Mesendoderm (in vitro differentiated cells): Measurements from ENCODE around the gene PRR15L.
"Not testable (repeated sequence)": the region's sequence is repeated elsewhere in the genome, so short reads cannot be mapped to it uniquely, and the experiment has no call there.

Experiments
- DNase-seq: peaks from one replicate; pipeline ENCODE4 v3.0.0; 2013
- H2AK5ac ChIP-seq: 2 replicates; pipeline ENCODE4 v1.6.1; 2013; ENCODE audit warnings: low read length, inconsistent platforms
- H2BK120ac ChIP-seq: 2 replicates; pipeline ENCODE4 v1.6.1; 2013; ENCODE audit warnings: low read depth, mild to moderate bottlenecking, low read length, moderate library complexity, mixed read lengths
- H2BK15ac ChIP-seq: replicated peaks from 2 replicates; pipeline ENCODE4 v1.6.1; 2013; ENCODE audit warnings: low read depth, mild to moderate bottlenecking, moderate library complexity
- H2BK5ac ChIP-seq: 2 replicates; pipeline ENCODE4 v1.6.1; 2013; ENCODE audit warnings: low read length, inconsistent platforms
- H3K18ac ChIP-seq: 2 replicates; pipeline ENCODE4 v1.6.1; 2013; ENCODE audit warnings: mild to moderate bottlenecking, low read length, mixed read lengths
- H3K23ac ChIP-seq: one replicate; pipeline ENCODE4 v1.6.1; 2013; ENCODE audit warnings: low read length
- H3K27ac ChIP-seq: 2 replicates; pipeline ENCODE4 v1.5.1; 2013; ENCODE audit warnings: low read depth, mild to moderate bottlenecking, inconsistent platforms, low read length, moderate library complexity
- H3K27me3 ChIP-seq: 2 replicates; pipeline ENCODE4 v1.6.1; 2013; ENCODE audit warnings: low read length, control low read depth, mild to moderate bottlenecking, inconsistent platforms; ENCODE audit not compliant: insufficient read depth, poor library complexity
- H3K36me3 ChIP-seq: 2 replicates; pipeline ENCODE4 v1.6.1; 2013; ENCODE audit warnings: low read length, inconsistent platforms; ENCODE audit not compliant: control insufficient read depth, insufficient read depth
- H3K4ac ChIP-seq: one replicate; pipeline ENCODE4 v1.6.1; 2013; ENCODE audit warnings: low read depth, mild to moderate bottlenecking, low read length, moderate library complexity
- H3K4me1 ChIP-seq: 2 replicates; pipeline ENCODE4 v1.6.1; 2013; ENCODE audit warnings: low read depth, low read length, inconsistent platforms; ENCODE audit not compliant: control insufficient read depth
- H3K4me2 ChIP-seq: 2 replicates; pipeline ENCODE4 v1.6.1; 2013; ENCODE audit warnings: low read length
- H3K4me3 ChIP-seq: 2 replicates; pipeline ENCODE4 v1.5.1; 2013; ENCODE audit warnings: mild to moderate bottlenecking, low read length
- H3K56ac ChIP-seq: one replicate; pipeline ENCODE4 v1.6.1; 2013; ENCODE audit warnings: low read length
- H3K79me1 ChIP-seq: 2 replicates; pipeline ENCODE4 v1.6.1; 2013; ENCODE audit warnings: low read length, inconsistent platforms
- H3K79me2 ChIP-seq: 2 replicates; pipeline ENCODE4 v1.6.1; 2013; ENCODE audit warnings: mild to moderate bottlenecking, low read length; ENCODE audit not compliant: control insufficient read depth, insufficient read depth
- H3K9ac ChIP-seq: 2 replicates; pipeline ENCODE4 v1.6.1; 2013; ENCODE audit warnings: low read length, inconsistent platforms
- H4K5ac ChIP-seq: one replicate; pipeline ENCODE4 v1.6.1; 2013; ENCODE audit warnings: low read length
- H4K8ac ChIP-seq: one replicate; pipeline ENCODE4 v1.6.1; 2013; ENCODE audit warnings: low read depth, mild to moderate bottlenecking, control low read depth, low read length, moderate library complexity
- WGBS: extraction: QIAGEN DNeasy Blood & Tissue Kit; methylation state at CpG from one replicate; pipeline ENCODE4 v1.1.7; 2013; ENCODE audit warnings: low lambda C conversion rate, missing lambda C conversion rate; ENCODE audit not compliant: insufficient coverage; ENCODE audit errors: extremely low coverage; 5-methylcytosine and 5-hydroxymethylcytosine counted together

The PRR15L gene

GRCh38 chr17:47927821-47928400 is 29.8 kb downstream of the PRR15L start:
- H3K4me3 ChIP-seq = no peak overlapping the region
- H3K27me3 ChIP-seq = no peaks in the 10 kb centered on the region
- H3K18ac ChIP-seq = no peak overlapping the region
- H2BK120ac ChIP-seq = no peak overlapping the region
- H2BK5ac ChIP-seq = no peak overlapping the region
- no peak for DNase-seq
- H3K79me1 ChIP-seq = no peaks in the 10 kb centered on the region
- no peak overlapping the region for H4K5ac ChIP-seq
- no peak overlapping the region for H4K8ac ChIP-seq
- no peaks in the 10 kb centered on the region for H3K79me2 ChIP-seq
- peaks cover 3% of the 10 kb centered on the region for H3K36me3 ChIP-seq
- no peak overlapping the region for H3K9ac ChIP-seq
- no peak overlapping the region for H2AK5ac ChIP-seq
- no peak overlapping the region for H3K4me2 ChIP-seq
- no peak overlapping the region for H3K27ac ChIP-seq
- WGBS = no CpG with 5 or more reads among the region's 20 CpGs
- H3K4me1 ChIP-seq = no peaks in the 10 kb centered on the region
- no peak overlapping the region for H2BK15ac ChIP-seq
- H3K56ac ChIP-seq = no peak overlapping the region
- no peak overlapping the region for H3K4ac ChIP-seq
- no peak overlapping the region for H3K23ac ChIP-seq

DNA sequence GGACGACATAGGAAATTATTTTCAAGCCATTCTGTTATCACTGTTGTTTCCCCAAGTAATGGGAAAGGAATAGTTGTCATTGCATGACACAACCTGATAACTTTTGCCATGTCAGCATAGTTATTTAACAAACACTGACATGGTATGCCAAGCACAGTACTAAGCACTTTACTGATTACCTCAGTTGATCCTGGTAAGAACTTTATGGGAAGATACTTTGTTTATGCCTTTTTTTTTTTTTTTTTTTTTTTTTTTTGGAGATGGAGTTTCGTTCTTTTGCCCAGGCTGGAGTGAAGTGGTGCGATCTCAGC is 32.0 kb downstream of the PRR15L start:
- Histone ChIP-seq H3K4me2 (no peak overlapping the region), H3K4me3 (no peak overlapping the region), H3K79me1 (no peaks in the 10 kb centered on the region), H3K4me1 (no peaks in the 10 kb centered on the region), H3K36me3 (peaks cover 3% of the 10 kb centered on the region), H2BK5ac (no peak overlapping the region), H3K27ac (no peak overlapping the region), H3K79me2 (no peaks in the 10 kb centered on the region), H2BK15ac (no peak overlapping the region), H3K56ac (no peak overlapping the region), H2BK120ac (no peak overlapping the region), H3K23ac (no peak overlapping the region), H4K8ac (no peak overlapping the region), H3K9ac (no peak overlapping the region), H4K5ac (no peak overlapping the region), H3K18ac (no peak overlapping the region), H2AK5ac (no peak overlapping the region), H3K27me3 (no peaks in the 10 kb centered on the region), H3K4ac (no peak overlapping the region)
- DNase-seq = no peak
- WGBS = no CpG with 5 or more reads among the region's 3 CpGs

- DNase-seq = no peak
- H3K4me1 ChIP-seq = no peaks in the 10 kb centered on the region
- no peak overlapping the region for H2BK15ac ChIP-seq
These were observed 32.7 kb downstream of the PRR15L start for GRCh38 chr17:47924785-47925677.

GRCh38 chr17:47919889-47920288 is 37.8 kb downstream of the PRR15L start:
- not testable (repeated sequence) for H3K9ac ChIP-seq, H3K56ac ChIP-seq, H3K27ac ChIP-seq, H4K8ac ChIP-seq, H3K4me3 ChIP-seq, DNase-seq, H3K4me2 ChIP-seq, H2BK15ac ChIP-seq, H3K4ac ChIP-seq, H2AK5ac ChIP-seq, H4K5ac ChIP-seq, H3K23ac ChIP-seq, H3K79me1 ChIP-seq, H3K18ac ChIP-seq, H3K79me2 ChIP-seq, H3K36me3 ChIP-seq, H3K4me1 ChIP-seq, H3K27me3 ChIP-seq, H2BK120ac ChIP-seq, H2BK5ac ChIP-seq
- no CpG with 5 or more reads among the region's 14 CpGs for WGBS

More at GRCh38 chr17:47924785-47925677, 32.7 kb downstream of the PRR15L start:
- Histone ChIP-seq H3K4me3 (no peak overlapping the region), H2BK5ac (no peak overlapping the region), H3K4me2 (no peak overlapping the region), H3K56ac (no peak overlapping the region), H4K5ac (no peak overlapping the region), H3K79me2 (no peaks in the 10 kb centered on the region), H3K27me3 (no peaks in the 10 kb centered on the region), H3K36me3 (peaks cover 3% of the 10 kb centered on the region), H3K9ac (no peak overlapping the region), H2BK120ac (no peak overlapping the region), H2AK5ac (no peak overlapping the region), H3K18ac (no peak overlapping the region), H3K27ac (no peak overlapping the region), H3K4ac (no peak overlapping the region), H4K8ac (no peak overlapping the region), H3K23ac (no peak overlapping the region), H3K79me1 (no peaks in the 10 kb centered on the region)
- no CpG with 5 or more reads among the region's 23 CpGs for WGBS

DNA sequence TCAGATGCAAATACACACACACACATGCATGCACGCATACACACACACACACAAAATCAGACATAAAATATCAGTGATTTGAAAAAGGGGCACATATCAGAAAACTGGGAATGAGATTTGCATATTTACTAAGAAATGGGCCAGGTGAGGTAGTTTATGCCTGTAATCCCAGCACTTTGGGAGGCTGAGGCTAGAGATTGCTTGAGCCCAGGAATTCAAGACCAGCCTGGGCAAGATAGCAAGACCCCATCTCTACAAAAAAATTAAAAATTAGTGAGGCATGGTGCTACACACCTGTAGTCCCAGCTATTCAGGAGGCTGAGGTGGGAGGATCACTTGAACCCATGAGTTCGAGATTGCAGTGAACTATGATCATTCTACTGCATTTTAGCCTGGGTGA is 38.7 kb downstream of the PRR15L start:
- no peak overlapping the region for H3K18ac ChIP-seq
- H3K23ac ChIP-seq = no peak overlapping the region
- H3K36me3 ChIP-seq = no peaks in the 10 kb centered on the region
- no peak overlapping the region for H3K9ac ChIP-seq
- no peak overlapping the region for H3K56ac ChIP-seq
- no peak overlapping the region for H4K5ac ChIP-seq
- WGBS = no CpG with 5 or more reads among the region's 2 CpGs
- no peak overlapping the region for H3K4me3 ChIP-seq
- H3K79me2 ChIP-seq = no peaks in the 10 kb centered on the region
- no peaks in the 10 kb centered on the region for H3K4me1 ChIP-seq
- no peak overlapping the region for H3K4me2 ChIP-seq
- no peaks in the 10 kb centered on the region for H3K27me3 ChIP-seq
- H3K4ac ChIP-seq = no peak overlapping the region
- no peak overlapping the region for H2BK15ac ChIP-seq
- no peak overlapping the region for H3K27ac ChIP-seq
- no peak overlapping the region for H2BK5ac ChIP-seq
- no peaks in the 10 kb centered on the region for H3K79me1 ChIP-seq
- H2AK5ac ChIP-seq = no peak overlapping the region
- no peak for DNase-seq
- H4K8ac ChIP-seq = no peak overlapping the region
- H2BK120ac ChIP-seq = no peak overlapping the region
